HCT116 (cell line): ENCODE results near the gene RMND1. TPM values are rescaled to one million over a fixed set of nuclear protein-coding genes. Genes with fewer than 3 reads are reported as not detected.

Experiments used
- ATAC-seq: fragments of 200-7000 bp; cut with Tn5 transposase; 2 replicates; pipeline ENCODE4 v1.9.1; 2020; ENCODE audit warnings: mild to moderate bottlenecking, moderate library complexity
- BruUV-seq: library from RNA; stranded (reverse); fragments of 400-500 nt; replicated peaks from 2 replicates; lab custom pipeline; 2021; lab: Mats Ljungman, UMichigan
- CTCF ChIA-PET: fragments of 300-600 bp; sonication (Branson Sonifier 250); formaldehyde crosslinking; loops from one replicate; lab custom pipeline; 2021; ENCODE audit warnings: antibody characterized with exemption; lab: Charles Lee
- POLR2A ChIA-PET: fragments of 300-600, 350-600 bp; sonication (Branson Sonifier 250); formaldehyde crosslinking; loops from one replicate; lab custom pipeline; 2021; ENCODE audit warnings: antibody characterized with exemption; lab: Charles Lee
- RAD21 ChIA-PET, 2 experiments: fragments of 300-600 bp; sonication (Branson Sonifier 250); formaldehyde crosslinking; loops; one replicate each; lab custom pipeline; 2023; ENCODE audit warnings: low total read pairs in 2 of 2; ENCODE audit not compliant: uncharacterized antibody in 2 of 2, unreplicated experiment in 2 of 2, low non-redundant PET in 1 of 2; lab: Charles Lee
- DNase-seq: peaks from one replicate; pipeline ENCODE4 v3.0.0-alpha.2; 2010; ENCODE audit warnings: low read depth, low spot score
- H2AFZ ChIP-seq: fragments of 200-600 bp; shearing (Covaris generic), sonication (generic); 2 replicates; pipeline ENCODE4 v1.6.1; 2017; ENCODE audit warnings: low read depth, mixed run types, mixed read lengths, antibody characterized with exemption, low read length; ENCODE audit not compliant: poor library complexity, severe bottlenecking
- H3K27ac ChIP-seq: 2 replicates; pipeline ENCODE4 v1.5.1; 2012; ENCODE audit warnings: low read depth, low read length
- H3K27me3 ChIP-seq: fragments of 200-600 bp; sonication (generic); 2 replicates; pipeline ENCODE4 v1.6.1; 2016; ENCODE audit warnings: mixed run types, low read length, mixed read lengths; ENCODE audit not compliant: insufficient read depth
- H3K36me3 ChIP-seq, 2 experiments: fragments of 200-500 bp in 1 of 2; fragments of 200-600 bp in 1 of 2; sonication (Bioruptor generic) in 1 of 2; sonication (generic) in 1 of 2; 2 replicates each; pipeline versions ENCODE4 v1.5.1 to v1.6.1; 2014 to 2016; ENCODE audit warnings: low read length in 2 of 2, inconsistent platforms in 1 of 2, mixed read lengths in 1 of 2, mixed run types in 1 of 2; ENCODE audit not compliant: insufficient read depth in 2 of 2, control insufficient read depth in 1 of 2
- H3K4me1 ChIP-seq, 2 experiments: fragments of 200-600 bp in 1 of 2; sonication (generic) in 1 of 2; 2 replicates each; pipeline versions ENCODE4 v1.5.1 to v1.6.1; 2012 to 2017; ENCODE audit warnings: low read length in 2 of 2, inconsistent platforms in 1 of 2, mild to moderate bottlenecking in 1 of 2, mixed read lengths in 1 of 2, mixed run types in 1 of 2, moderate library complexity in 1 of 2; ENCODE audit not compliant: insufficient read depth in 2 of 2, control insufficient read depth in 1 of 2
- H3K4me2 ChIP-seq: fragments of 200-600 bp; sonication (generic); 2 replicates; pipeline ENCODE4 v1.6.1; 2017; ENCODE audit warnings: mixed run types, low read length, mixed read lengths
- H3K4me3 ChIP-seq, 2 experiments: fragments of 200-600 bp in 1 of 2; sonication (generic) in 1 of 2; replicated peaks in 1 of 2; 2 replicates each; pipeline ENCODE4 v1.5.1; 2011 to 2016; ENCODE audit warnings: low read length in 2 of 2, control low read depth in 1 of 2, low read depth in 1 of 2, mild to moderate bottlenecking in 1 of 2, mixed read lengths in 1 of 2, mixed run types in 1 of 2
- H3K79me2 ChIP-seq: fragments of 200-600 bp; sonication (generic); 2 replicates; pipeline ENCODE4 v1.6.1; 2017; ENCODE audit warnings: mild to moderate bottlenecking, mixed run types, low read length, moderate library complexity, mixed read lengths; ENCODE audit not compliant: insufficient read depth
- H3K9ac ChIP-seq: fragments of 200-600 bp; sonication (generic); 2 replicates; pipeline ENCODE4 v1.6.1; 2016; ENCODE audit warnings: low read length, mixed read lengths
- H3K9me2 ChIP-seq: fragments of 200-600 bp; sonication (generic), shearing (Covaris generic); 2 replicates; pipeline ENCODE4 v1.6.1; 2017; ENCODE audit warnings: mixed run types, mild to moderate bottlenecking, moderate library complexity; ENCODE audit not compliant: insufficient read depth
- H3K9me3 ChIP-seq, 2 experiments: fragments of 200-500 bp in 1 of 2; fragments of 200-600 bp in 1 of 2; sonication (Bioruptor generic) in 1 of 2; sonication (generic) in 1 of 2; 2 replicates each; pipeline ENCODE4 v1.6.1; 2014 to 2017; ENCODE audit warnings: low read length in 2 of 2, mixed read lengths in 2 of 2, inconsistent platforms in 1 of 2, low read depth in 1 of 2, mild to moderate bottlenecking in 1 of 2, mixed run types in 1 of 2, moderate library complexity in 1 of 2; ENCODE audit not compliant: control insufficient read depth in 1 of 2, insufficient read depth in 1 of 2
- H4K20me1 ChIP-seq: fragments of 200-600 bp; sonication (generic), shearing (Covaris generic); 2 replicates; pipeline ENCODE4 v1.6.1; 2017; ENCODE audit warnings: mixed run types, mild to moderate bottlenecking, moderate library complexity; ENCODE audit not compliant: insufficient read depth
- EGR1 ChIP-seq: IDR thresholded peaks from 2 replicates; pipeline ENCODE4 v1.6.1; 2012; ENCODE audit warnings: low read depth
- EZH2 ChIP-seq: fragments of 200-600 bp; sonication (generic); IDR thresholded peaks from 2 replicates; pipeline ENCODE4 v1.6.1; 2017; ENCODE audit warnings: antibody characterized with exemption, mixed run types
- POLR2A ChIP-seq: IDR thresholded peaks from 2 replicates; pipeline ENCODE4 v1.7.0; 2011; ENCODE audit warnings: borderline replicate concordance; ENCODE audit not compliant: insufficient read depth, insufficient read length; ENCODE audit errors: extremely low read depth
- SIN3A ChIP-seq: IDR thresholded peaks from 2 replicates; pipeline ENCODE4 v1.6.1; 2012; ENCODE audit warnings: low read depth
- SP1 ChIP-seq: IDR thresholded peaks from 2 replicates; pipeline ENCODE4 v1.6.1; 2012; ENCODE audit warnings: low read depth
- YY1 ChIP-seq: IDR thresholded peaks from 2 replicates; pipeline ENCODE4 v1.6.1; 2011; ENCODE audit warnings: low read length, low read depth, moderate library complexity, mild to moderate bottlenecking; ENCODE audit not compliant: insufficient replicate concordance; ENCODE audit errors: extremely low read depth
- intact Hi-C: fragments of 100-400 bp; cut with micrococcal nuclease; formaldehyde crosslinking; loops from 2 replicates; pipeline ENCODE4 v1.10.0; 2022
- total RNA-seq: library from RNA; stranded (reverse); gene quantifications from one replicate; pipeline ENCODE4 v1.2.1, GENCODE V29; 2021; ENCODE audit not compliant: unreplicated experiment
- TF ChIP-seq, protein P1 (sequence below), 3 experiments: fragments of 200-600 bp in 1 of 3; sonication (generic) in 1 of 3; IDR thresholded peaks in 2 of 3; conservative IDR thresholded peaks in 1 of 3; 2 replicates each; pipeline ENCODE4 v1.5.1; 2012 to 2017; ENCODE audit warnings: low read depth in 2 of 3, low read length in 2 of 3, antibody characterized with exemption in 1 of 3, borderline replicate concordance in 1 of 3, control low read depth in 1 of 3, mild to moderate bottlenecking in 1 of 3, mixed read lengths in 1 of 3, mixed run types in 1 of 3, moderate library complexity in 1 of 3; ENCODE audit not compliant: insufficient read depth in 1 of 3
- TF ChIP-seq, protein P2 (sequence below): IDR thresholded peaks from 2 replicates; pipeline ENCODE4 v1.6.1; 2011; ENCODE audit warnings: mild to moderate bottlenecking, low read length, moderate library complexity; ENCODE audit not compliant: insufficient replicate concordance; ENCODE audit errors: extremely low read depth
- TF ChIP-seq, protein P3 (sequence below): IDR thresholded peaks from 2 replicates; pipeline ENCODE4 v1.6.1; 2012
- TF ChIP-seq, protein P4 (sequence below): IDR thresholded peaks from 2 replicates; pipeline ENCODE4 v1.6.1; 2012; ENCODE audit warnings: low read depth

RMND1 gene
- total RNA-seq, 1 experiment from 2014 or later: 28.0 TPM

DNA sequence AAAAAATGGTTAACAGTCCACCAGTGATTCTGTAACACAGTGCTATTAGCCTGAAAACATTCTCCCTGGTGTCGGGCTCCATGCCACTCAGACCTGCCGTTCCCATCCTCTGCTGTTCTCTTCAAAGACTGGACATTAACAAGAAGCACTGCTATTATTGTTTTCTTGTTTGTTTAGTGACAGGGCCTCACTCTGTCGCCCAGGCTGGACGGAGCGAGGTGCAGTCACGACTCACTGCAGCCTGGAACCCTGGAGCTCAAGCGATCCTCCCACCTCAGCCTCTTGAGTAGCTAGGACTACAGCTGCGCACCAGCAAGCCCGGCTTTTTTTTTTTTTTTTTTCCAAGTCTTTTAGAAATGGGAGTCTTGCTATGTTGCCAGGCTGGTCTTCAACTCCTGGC lies 9.6 kb downstream of the RMND1 start:
- ChIA-PET POLR2A (no interaction called here), CTCF (no interaction called here), RAD21 (no interaction called here)
- DNase-seq (no peak), ATAC-seq (no peak)
- Histone ChIP-seq H3K9me3 (no peaks in the 10 kb centered on the region), H3K27ac (no peak overlapping the region), H3K36me3 (peaks cover 0 to 7% of the 10 kb centered on the region in 2 experiments; a peak in 2 of 4 replicates), H3K4me2 (no peak overlapping the region), H3K4me1 (peaks cover 0 to 18% of the 10 kb centered on the region in 2 experiments; a peak in 3 of 4 replicates), H2AFZ (no peak overlapping the region), H3K9ac (no peak overlapping the region), H3K4me3 (no peak overlapping the region), H3K27me3 (no peaks in the 10 kb centered on the region), H3K79me2 (peaks cover 75% of the 10 kb centered on the region), H4K20me1 (peaks cover 3% of the 10 kb centered on the region), H3K9me2 (no peaks in the 10 kb centered on the region)
- BruUV-seq: no TSS peak
- no peak for TF ChIP-seq POLR2A
- no peak for TF ChIP-seq EGR1
- TF ChIP-seq, protein P1, sequence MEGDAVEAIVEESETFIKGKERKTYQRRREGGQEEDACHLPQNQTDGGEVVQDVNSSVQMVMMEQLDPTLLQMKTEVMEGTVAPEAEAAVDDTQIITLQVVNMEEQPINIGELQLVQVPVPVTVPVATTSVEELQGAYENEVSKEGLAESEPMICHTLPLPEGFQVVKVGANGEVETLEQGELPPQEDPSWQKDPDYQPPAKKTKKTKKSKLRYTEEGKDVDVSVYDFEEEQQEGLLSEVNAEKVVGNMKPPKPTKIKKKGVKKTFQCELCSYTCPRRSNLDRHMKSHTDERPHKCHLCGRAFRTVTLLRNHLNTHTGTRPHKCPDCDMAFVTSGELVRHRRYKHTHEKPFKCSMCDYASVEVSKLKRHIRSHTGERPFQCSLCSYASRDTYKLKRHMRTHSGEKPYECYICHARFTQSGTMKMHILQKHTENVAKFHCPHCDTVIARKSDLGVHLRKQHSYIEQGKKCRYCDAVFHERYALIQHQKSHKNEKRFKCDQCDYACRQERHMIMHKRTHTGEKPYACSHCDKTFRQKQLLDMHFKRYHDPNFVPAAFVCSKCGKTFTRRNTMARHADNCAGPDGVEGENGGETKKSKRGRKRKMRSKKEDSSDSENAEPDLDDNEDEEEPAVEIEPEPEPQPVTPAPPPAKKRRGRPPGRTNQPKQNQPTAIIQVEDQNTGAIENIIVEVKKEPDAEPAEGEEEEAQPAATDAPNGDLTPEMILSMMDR (IDR thresholded peaks at IDR 0.05 in 2 of 3, conservative IDR thresholded peaks at IDR 0.05 in 1 of 3; ENCODE audit: borderline replicate concordance in 1 of 3, insufficient read depth in 1 of 3, low read depth in 2 of 3, low read length in 2 of 3): no peak
- no peak for TF ChIP-seq YY1
- no peak for TF ChIP-seq SIN3A
- TF ChIP-seq, protein P2, sequence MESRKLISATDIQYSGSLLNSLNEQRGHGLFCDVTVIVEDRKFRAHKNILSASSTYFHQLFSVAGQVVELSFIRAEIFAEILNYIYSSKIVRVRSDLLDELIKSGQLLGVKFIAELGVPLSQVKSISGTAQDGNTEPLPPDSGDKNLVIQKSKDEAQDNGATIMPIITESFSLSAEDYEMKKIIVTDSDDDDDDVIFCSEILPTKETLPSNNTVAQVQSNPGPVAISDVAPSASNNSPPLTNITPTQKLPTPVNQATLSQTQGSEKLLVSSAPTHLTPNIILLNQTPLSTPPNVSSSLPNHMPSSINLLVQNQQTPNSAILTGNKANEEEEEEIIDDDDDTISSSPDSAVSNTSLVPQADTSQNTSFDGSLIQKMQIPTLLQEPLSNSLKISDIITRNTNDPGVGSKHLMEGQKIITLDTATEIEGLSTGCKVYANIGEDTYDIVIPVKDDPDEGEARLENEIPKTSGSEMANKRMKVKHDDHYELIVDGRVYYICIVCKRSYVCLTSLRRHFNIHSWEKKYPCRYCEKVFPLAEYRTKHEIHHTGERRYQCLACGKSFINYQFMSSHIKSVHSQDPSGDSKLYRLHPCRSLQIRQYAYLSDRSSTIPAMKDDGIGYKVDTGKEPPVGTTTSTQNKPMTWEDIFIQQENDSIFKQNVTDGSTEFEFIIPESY: no peak
- TF ChIP-seq EZH2: no peak
- TF ChIP-seq, protein P3, sequence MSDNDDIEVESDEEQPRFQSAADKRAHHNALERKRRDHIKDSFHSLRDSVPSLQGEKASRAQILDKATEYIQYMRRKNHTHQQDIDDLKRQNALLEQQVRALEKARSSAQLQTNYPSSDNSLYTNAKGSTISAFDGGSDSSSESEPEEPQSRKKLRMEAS: no peak
- TF ChIP-seq, protein P4, sequence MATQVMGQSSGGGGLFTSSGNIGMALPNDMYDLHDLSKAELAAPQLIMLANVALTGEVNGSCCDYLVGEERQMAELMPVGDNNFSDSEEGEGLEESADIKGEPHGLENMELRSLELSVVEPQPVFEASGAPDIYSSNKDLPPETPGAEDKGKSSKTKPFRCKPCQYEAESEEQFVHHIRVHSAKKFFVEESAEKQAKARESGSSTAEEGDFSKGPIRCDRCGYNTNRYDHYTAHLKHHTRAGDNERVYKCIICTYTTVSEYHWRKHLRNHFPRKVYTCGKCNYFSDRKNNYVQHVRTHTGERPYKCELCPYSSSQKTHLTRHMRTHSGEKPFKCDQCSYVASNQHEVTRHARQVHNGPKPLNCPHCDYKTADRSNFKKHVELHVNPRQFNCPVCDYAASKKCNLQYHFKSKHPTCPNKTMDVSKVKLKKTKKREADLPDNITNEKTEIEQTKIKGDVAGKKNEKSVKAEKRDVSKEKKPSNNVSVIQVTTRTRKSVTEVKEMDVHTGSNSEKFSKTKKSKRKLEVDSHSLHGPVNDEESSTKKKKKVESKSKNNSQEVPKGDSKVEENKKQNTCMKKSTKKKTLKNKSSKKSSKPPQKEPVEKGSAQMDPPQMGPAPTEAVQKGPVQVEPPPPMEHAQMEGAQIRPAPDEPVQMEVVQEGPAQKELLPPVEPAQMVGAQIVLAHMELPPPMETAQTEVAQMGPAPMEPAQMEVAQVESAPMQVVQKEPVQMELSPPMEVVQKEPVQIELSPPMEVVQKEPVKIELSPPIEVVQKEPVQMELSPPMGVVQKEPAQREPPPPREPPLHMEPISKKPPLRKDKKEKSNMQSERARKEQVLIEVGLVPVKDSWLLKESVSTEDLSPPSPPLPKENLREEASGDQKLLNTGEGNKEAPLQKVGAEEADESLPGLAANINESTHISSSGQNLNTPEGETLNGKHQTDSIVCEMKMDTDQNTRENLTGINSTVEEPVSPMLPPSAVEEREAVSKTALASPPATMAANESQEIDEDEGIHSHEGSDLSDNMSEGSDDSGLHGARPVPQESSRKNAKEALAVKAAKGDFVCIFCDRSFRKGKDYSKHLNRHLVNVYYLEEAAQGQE: no peak
- no peak for TF ChIP-seq SP1
- intact Hi-C loops: no loop called here
